NOMO-1 (cell line): ENCODE data around the gene TOM1L1.

Experiments
- DNase-seq, 2 experiments: peaks; one replicate each; lab custom pipeline; 2025; ENCODE audit not compliant: unreplicated experiment in 2 of 2; lab: John Stamatoyannopoulos, UW

The TOM1L1 gene

DNA sequence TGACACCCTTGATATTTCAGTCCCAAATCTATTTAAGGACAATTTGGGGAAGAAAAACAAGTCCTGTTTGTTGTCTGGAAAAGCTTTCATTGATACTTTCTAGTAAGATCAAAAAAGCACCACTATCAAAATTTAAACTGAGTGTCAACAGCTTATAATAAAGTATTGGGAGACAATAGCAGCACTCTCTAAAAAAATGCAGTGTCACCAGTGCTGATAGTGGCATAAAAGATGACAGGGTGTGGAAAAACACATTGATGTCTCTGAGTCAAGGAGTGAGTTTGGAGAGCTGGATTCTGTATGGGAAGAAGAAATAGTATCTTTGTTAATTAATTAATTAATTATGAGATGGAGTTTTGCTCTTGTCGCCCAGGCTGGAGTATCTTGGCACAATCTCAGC lies 8.3 kb upstream of the TOM1L1 start:
- DNase-seq = no peak

DNA sequence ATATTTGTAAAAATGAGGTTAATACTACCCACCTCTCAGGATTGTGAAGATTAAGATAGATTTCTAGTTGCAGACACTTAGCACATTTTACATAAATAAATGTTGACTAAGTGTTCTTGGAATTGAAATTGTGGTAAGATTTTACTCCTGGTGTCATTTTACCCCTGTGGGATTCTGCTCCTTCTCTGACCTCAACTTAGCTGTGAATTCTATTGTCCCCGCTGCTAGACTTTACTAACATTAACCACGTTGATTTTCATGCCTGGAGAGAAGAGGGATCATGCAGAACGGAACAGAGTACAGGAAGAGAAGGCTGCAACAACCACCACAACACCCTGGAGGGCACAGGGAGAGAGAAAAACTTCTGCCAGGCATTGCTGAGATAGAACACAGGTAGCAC lies 2.1 kb upstream of the TOM1L1 start:
- DNase-seq = no peak

DNA sequence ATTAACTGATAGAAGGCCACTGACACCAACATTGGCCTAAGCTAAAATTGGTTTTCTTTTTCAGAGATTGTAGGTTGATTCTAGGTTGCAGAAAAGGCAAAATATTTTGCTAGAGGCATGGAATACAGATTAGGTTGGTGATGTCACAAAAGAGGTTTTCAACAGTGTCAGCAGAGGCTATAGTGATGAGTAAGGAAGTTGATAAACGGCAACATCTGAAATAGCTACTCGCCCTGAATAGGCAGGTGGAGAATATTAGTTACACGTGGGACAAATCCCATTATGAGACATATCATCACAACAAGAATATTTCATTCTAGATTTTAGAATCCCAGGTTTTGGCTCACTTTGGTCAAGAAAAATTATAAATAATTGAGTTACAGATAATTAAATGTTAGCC lies 1.5 kb upstream of the TOM1L1 start:
- no peak for DNase-seq

- no peak for DNase-seq
These were observed 763 bp upstream of the TOM1L1 start for GRCh38 chr17:54899721-54900456.

DNA sequence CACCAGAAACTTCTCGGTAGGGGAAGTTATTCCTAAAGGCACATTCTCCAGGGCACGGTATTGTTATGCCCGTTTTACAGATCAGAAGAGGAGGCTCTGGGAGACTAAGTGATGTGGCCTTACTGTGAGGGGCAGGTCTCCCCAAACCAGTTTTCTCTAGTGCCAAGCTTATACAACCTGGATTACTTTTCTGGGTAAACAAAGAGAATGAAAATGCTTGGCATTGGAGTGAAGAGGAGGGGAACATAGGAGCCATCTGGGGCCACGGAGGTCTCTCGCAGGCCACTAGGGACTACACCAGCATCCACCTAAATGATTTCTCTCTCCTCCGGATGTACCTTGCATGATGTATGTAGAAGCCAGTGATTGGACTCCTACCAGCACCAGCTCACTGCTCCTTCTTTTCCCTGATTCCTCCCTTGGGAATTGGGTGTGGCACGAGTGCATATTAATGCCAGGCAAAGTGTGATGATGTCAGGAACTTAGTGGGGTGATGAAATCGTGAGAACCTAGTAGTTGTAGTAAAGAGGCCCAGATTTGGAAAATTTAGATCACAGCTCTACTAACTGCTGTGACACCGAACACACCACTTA lies 674 bp downstream of the TOM1L1 start:
- no peak for DNase-seq

- no peak for DNase-seq
These were observed 1.4 kb downstream of the TOM1L1 start for GRCh38 chr17:54902017-54902416.

GRCh38 chr17:54902611-54903010 lies 2.0 kb downstream of the TOM1L1 start:
- DNase-seq = no peak

DNA sequence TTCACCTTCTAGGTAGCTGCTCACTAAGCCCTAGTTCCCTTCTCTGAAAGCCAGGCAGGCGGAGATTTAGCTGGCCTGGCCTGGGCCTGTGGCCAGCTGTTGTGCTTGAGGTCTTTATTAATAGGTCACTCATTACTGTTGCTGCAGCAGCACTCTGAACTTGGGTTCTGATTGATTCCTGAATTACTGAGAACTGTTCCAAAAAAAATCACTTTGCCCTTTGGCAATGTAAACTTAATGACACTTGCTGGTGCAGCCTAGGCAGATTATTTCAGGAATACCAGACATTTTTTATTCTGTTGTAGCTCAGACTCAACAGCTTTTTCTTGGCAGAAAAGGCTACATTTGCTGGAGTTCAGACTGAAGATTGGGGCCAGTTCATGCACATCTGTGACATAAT lies 2.7 kb downstream of the TOM1L1 start:
- DNase-seq = no peak

DNA sequence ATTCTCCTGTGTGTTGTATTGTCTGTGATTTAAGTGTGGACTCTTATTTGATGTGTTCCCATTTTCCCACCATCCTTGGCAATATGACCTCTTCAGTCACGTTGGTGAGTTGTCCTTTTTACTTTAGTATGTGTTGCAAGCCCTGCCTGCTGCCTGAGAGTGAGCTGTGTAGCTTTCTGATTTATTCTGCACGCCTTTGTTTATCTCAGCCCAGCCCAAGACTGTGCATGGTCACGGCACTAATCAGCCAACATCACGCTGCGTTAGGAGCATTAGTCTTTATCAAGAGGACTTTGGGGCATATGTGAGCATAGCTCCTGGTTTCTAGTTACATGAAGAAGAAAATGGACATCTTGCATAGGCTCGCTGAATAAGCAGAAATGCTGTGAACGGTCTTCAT lies 6.0 kb downstream of the TOM1L1 start:
- no peak for DNase-seq

DNA sequence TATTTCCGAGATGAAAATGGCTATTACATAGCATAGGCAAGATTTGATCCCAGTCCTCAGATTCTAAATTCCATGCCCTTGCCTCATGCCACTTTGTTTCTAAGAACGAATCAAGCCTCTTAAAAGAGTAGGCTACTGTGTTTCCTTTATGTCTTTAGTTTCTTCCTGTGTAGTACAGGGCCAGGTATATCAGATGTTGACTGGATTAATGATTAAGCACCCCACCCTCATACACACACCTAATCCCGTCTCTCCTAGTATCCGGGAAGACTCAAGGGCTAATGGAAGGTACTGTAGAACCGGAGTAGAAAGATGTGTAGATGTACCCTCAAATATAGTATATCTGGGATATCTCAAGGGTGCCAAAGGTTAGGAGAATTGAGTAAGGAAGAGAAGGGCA lies 6.7 kb downstream of the TOM1L1 start:
- no peak for DNase-seq

GRCh38 chr17:54909766-54910165 lies 9.1 kb downstream of the TOM1L1 start:
- DNase-seq = no peak

- DNase-seq = no peak
These were observed 16.1 kb downstream of the TOM1L1 start for GRCh38 chr17:54916721-54917120.

DNA sequence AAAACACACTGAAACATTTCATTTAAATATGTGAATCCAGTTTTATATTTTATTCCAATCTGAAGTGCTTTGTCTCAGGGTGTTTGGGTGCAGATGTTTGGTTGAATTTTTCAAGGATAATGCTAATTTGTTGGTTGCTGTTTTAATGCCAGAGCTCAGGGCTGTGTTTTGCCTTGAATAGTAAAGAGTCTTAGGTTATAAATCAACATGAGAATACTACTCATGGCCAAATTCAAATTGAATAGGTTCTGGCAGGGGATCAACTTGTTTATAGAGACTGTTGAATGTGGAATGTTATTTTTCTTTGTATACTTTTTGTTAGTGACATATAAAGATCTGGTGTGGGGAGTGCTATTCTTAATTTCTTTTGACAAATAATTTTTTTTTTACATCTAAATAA lies 18.8 kb downstream of the TOM1L1 start:
- no peak for DNase-seq

- no peak for DNase-seq
These were observed 20.2 kb downstream of the TOM1L1 start for GRCh38 chr17:54920819-54921218.

DNA sequence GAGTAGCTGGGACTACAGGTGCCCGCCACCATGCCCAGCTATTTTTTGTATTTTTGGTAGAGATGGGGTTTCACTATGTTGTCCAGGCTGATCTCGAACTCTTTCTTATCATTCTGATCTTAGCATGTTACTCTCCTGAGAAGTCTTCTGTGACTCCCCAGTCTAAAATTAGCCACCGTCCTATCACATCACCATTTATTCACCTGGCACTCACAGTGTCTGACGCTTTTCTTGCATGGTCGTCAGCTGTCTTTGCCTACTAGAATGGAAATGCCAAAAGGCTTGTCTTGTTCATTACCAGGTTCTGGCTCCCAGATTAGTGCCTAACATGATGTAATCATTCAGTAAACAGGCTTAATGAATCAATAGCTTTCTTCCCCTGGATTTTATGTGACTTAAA lies 23.8 kb downstream of the TOM1L1 start:
- no peak for DNase-seq

DNA sequence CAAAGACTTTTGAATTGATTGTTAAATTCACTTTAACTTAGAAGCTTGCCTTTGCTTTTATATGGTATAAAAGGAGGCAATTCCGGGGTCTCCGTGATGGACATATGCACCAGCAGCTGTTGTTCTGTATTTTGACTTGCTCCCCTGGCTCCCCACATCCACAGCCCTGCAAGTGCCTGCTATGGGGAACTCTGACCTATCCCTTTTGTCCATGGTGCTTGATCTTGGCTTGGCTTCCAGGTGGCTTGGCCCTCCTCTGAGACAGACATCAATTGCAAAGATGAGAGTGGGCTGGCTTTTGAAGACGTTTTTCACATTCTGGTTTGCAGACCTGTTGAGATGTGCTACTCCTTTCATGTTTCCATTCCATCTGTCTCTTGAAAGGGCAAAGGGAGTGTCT lies 26.9 kb downstream of the TOM1L1 start:
- no peak for DNase-seq

- DNase-seq = no peak
These were observed 32.1 kb downstream of the TOM1L1 start for GRCh38 chr17:54932711-54933110.

DNA sequence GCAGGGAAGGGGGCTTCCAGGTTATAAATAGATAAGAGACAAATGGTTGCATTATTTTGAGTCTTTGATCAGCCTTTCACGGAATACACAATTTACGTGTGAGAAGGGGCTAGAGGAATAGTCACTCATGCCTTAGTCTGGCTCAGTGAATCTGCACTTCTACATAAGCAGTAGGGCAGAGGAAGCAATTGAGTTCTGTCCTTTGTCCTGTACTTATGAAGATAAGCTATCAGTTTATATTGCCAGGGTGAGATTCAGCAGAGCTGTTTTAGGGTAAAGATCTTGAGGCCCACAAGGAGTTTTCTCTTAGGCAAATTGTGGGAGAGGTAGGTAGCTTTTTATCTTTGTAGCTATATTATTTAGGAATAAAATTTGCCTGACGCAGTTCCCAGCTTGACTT lies 33.3 kb downstream of the TOM1L1 start:
- no peak for DNase-seq

DNA sequence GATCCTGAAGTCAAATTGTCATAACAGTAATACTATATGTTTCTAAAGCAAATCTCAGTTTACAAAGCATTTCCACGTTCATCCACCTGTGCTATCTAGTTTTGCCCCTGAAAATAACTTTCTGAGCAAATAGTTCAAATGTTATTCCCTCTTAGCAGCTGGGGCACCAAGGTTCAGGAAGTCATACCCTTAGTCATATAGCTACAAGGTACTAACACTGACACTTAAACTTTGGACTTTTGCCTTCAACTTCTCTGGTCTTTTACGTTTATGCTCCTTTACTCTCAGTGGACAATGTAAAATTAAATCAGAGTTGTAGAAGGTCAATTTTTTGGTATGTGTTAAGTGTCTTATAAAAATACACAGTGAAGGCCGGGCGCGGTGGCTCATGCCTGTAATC lies 34.8 kb downstream of the TOM1L1 start:
- no peak for DNase-seq

DNA sequence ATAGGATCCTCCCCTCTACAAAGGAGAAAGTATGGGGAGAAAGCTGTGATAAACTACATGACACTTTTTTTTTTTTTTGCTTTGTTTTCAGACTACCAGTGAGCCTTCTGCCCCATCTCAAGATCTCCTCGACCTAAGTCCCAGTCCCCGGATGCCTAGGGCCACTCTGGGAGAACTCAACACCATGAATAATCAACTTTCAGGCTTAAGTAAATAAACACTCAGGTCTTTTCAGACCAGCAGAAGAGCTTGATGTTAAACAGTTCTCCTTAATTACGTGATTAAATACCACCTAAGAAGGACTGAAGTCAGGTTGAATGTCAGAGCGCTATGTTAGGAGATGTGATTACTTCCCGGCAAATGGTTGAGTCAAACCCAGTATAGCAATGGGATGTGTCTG lies 36.4 kb downstream of the TOM1L1 start:
- DNase-seq = no peak

GRCh38 chr17:54937426-54937825 lies 36.8 kb downstream of the TOM1L1 start:
- DNase-seq = no peak

DNA sequence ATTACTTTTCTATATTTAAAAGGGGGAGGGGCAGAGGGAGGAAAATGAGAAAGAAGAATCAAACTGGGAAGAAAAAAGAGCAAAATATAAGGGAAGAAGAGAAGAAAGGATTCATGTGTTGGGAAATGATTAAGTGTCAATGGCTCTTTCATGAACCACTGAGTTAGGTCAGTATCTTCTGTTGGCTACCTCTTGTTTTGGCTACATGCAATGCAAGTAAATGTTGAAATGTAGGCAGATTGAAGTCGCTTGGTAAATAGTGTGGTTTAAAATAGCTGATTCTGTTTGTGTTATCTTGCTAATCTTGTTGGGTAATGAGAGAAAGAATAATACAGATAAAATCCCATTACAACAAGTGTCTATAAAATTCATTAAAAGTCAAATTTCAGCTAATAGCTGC lies 40.6 kb downstream of the TOM1L1 start:
- DNase-seq = no peak

DNA sequence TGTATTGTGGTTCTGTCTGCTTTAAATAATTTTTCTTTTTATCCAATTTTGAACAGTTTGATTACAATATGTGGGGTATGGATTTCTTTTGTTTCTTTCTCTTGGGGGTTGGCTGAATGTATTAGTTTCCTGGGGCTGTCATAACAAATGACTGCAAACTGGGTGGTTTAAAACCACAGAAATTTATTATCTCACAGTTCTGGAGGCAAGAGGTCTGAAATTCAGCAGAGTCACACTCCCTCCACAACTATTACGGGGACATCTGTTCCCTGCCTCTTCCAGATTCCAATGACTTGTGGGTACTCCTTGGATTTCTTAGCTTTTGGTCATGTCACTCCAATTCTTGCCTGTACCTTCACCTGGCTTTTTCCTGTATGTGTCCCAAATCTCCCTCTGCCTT lies 44.1 kb downstream of the TOM1L1 start:
- DNase-seq = no peak
